Osteoblast (primary cell): ENCODE data around the gene HBS1L. TPM values are rescaled to one million over a fixed set of nuclear protein-coding genes. Genes with fewer than 3 reads are reported as not detected.

Experiments
- DNase-seq: peaks from one replicate; pipeline ENCODE4 v3.0.0; 2011; ENCODE audit warnings: low spot score, mixed read lengths; ENCODE audit not compliant: insufficient read length; ENCODE audit errors: missing footprints
- H2AFZ ChIP-seq: 2 replicates; pipeline ENCODE4 v1.6.0; 2011; ENCODE audit warnings: mild to moderate bottlenecking, low read length
- H3K27ac ChIP-seq: 2 replicates; pipeline ENCODE4 v1.5.1; 2011; ENCODE audit warnings: mild to moderate bottlenecking, low read depth, low read length, moderate library complexity
- H3K27me3 ChIP-seq: 2 replicates; pipeline ENCODE4 v1.6.0; 2012; ENCODE audit warnings: mild to moderate bottlenecking, control low read depth, inconsistent platforms, low read length, moderate library complexity; ENCODE audit not compliant: insufficient read depth
- H3K36me3 ChIP-seq: 2 replicates; pipeline ENCODE4 v1.5.1; 2011; ENCODE audit warnings: mild to moderate bottlenecking, low read length, control low read depth, moderate library complexity; ENCODE audit not compliant: insufficient read depth
- H3K4me1 ChIP-seq: 2 replicates; pipeline ENCODE4 v1.5.1; 2011; ENCODE audit warnings: mild to moderate bottlenecking, low read length, control low read depth, moderate library complexity; ENCODE audit not compliant: insufficient read depth
- H3K4me2 ChIP-seq: 2 replicates; pipeline ENCODE4 v1.6.0; 2011; ENCODE audit warnings: mild to moderate bottlenecking, low read length; ENCODE audit not compliant: insufficient read depth
- H3K4me3 ChIP-seq: fragments of 200-600 bp; sonication (generic); 3 replicates; pipeline ENCODE4 v1.5.1; 2012; ENCODE audit warnings: mild to moderate bottlenecking, low read length, inconsistent platforms; ENCODE audit not compliant: insufficient read depth
- H3K79me2 ChIP-seq: 2 replicates; pipeline ENCODE4 v1.6.0; 2012; ENCODE audit warnings: mild to moderate bottlenecking, low read length, control low read depth, inconsistent platforms; ENCODE audit not compliant: insufficient read depth
- H3K9me3 ChIP-seq: 2 replicates; pipeline ENCODE4 v1.5.1; 2011; ENCODE audit warnings: low read depth, low read length, control low read depth
- H4K20me1 ChIP-seq: 2 replicates; pipeline ENCODE4 v1.6.0; 2012; ENCODE audit warnings: mild to moderate bottlenecking, low read length, control low read depth; ENCODE audit not compliant: insufficient read depth
- total RNA-seq: library from RNA; depleted of rRNA; stranded (reverse); fragments of >200 nt; gene quantifications from 2 replicates; pipeline ENCODE4 v1.2.3, GENCODE V29; 2012
- TF ChIP-seq, protein P1 (sequence below): IDR thresholded peaks from 2 replicates; pipeline ENCODE4 v1.5.1; 2011; ENCODE audit warnings: mild to moderate bottlenecking, low read depth, low read length, moderate library complexity; ENCODE audit errors: extremely low read depth

Gene HBS1L
- total RNA-seq, 1 donor: 94.8 TPM

- H3K79me2 ChIP-seq: no peaks in the 10 kb centered on the region
- no peak overlapping the region for H2AFZ ChIP-seq
- no peaks in the 10 kb centered on the region for H3K36me3 ChIP-seq
- H4K20me1 ChIP-seq: no peaks in the 10 kb centered on the region
- TF ChIP-seq, protein P1, sequence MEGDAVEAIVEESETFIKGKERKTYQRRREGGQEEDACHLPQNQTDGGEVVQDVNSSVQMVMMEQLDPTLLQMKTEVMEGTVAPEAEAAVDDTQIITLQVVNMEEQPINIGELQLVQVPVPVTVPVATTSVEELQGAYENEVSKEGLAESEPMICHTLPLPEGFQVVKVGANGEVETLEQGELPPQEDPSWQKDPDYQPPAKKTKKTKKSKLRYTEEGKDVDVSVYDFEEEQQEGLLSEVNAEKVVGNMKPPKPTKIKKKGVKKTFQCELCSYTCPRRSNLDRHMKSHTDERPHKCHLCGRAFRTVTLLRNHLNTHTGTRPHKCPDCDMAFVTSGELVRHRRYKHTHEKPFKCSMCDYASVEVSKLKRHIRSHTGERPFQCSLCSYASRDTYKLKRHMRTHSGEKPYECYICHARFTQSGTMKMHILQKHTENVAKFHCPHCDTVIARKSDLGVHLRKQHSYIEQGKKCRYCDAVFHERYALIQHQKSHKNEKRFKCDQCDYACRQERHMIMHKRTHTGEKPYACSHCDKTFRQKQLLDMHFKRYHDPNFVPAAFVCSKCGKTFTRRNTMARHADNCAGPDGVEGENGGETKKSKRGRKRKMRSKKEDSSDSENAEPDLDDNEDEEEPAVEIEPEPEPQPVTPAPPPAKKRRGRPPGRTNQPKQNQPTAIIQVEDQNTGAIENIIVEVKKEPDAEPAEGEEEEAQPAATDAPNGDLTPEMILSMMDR: no peak
- H3K27ac ChIP-seq: no peak overlapping the region
- no peaks in the 10 kb centered on the region for H3K27me3 ChIP-seq
- H3K4me3 ChIP-seq: no peak overlapping the region
- H3K9me3 ChIP-seq: no peaks in the 10 kb centered on the region
- peaks cover 8% of the 10 kb centered on the region for H3K4me1 ChIP-seq
- no peak overlapping the region for H3K4me2 ChIP-seq
- no peak for DNase-seq
Observed at GRCh38 chr6:134928151-134928900, 126.3 kb downstream of the HBS1L start.

DNA sequence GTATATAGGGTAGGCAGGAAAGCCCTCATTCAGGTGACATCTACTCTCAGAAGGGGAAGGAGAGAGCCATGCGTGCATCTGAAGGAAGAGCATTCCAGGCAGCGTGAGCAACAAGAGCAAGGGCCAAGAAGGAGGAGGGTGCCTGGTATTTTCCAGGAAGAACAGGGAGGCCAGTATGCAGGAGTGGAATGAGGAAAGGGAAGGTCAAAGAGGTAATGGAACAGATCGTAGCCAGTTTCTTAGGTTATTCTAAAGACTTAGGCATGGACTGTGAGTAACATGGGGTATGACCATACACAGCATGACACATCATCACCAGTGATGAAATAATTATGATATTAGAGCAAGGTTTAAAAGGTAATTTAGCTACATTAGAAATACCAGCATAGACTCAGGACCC is 128.8 kb downstream of the HBS1L start:
- peak overlapping the region; percentile 59 for H3K27ac ChIP-seq
- DNase-seq: peak; percentile 79
- H3K4me3 ChIP-seq: no peak overlapping the region
- no peaks in the 10 kb centered on the region for H3K36me3 ChIP-seq
- H3K79me2 ChIP-seq: no peaks in the 10 kb centered on the region
- no peak overlapping the region for H3K4me2 ChIP-seq
- TF ChIP-seq, protein P1: no peak
- no peaks in the 10 kb centered on the region for H3K27me3 ChIP-seq
- H2AFZ ChIP-seq: no peak overlapping the region
- peaks cover 8% of the 10 kb centered on the region for H3K4me1 ChIP-seq
- H3K9me3 ChIP-seq: no peaks in the 10 kb centered on the region
- no peaks in the 10 kb centered on the region for H4K20me1 ChIP-seq

DNA sequence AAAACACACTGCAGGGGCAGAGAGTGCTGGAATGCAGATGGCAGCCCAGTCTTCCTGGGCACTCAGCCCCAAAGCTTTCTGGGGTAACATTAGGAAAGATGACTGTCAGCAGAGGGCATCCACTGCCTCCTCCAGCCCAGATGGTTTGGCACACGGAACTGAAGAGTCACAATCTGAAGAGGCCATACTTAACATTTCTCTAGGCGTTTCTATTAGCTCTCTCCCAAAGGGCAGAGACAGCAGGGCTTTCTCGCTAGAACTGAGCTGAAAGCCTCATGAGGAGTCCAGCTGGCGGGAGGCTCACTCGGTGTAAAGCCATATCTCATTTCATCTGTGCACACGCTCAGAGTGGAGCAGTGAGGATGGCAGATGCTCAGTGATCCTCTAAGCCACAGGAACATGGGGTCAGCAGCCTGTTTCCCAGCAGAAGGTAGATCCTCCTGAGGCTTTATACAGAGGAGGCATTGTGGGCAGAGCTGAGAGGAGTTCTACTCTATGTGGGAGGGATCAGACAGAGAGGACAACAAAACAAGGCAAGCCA is 132.8 kb downstream of the HBS1L start:
- Histone ChIP-seq H3K27ac (no peak overlapping the region), H3K9me3 (no peaks in the 10 kb centered on the region), H3K4me1 (peaks cover 8% of the 10 kb centered on the region), H3K27me3 (no peaks in the 10 kb centered on the region), H3K79me2 (no peaks in the 10 kb centered on the region), H2AFZ (no peak overlapping the region), H4K20me1 (no peaks in the 10 kb centered on the region), H3K4me2 (no peak overlapping the region), H3K4me3 (no peak overlapping the region), H3K36me3 (no peaks in the 10 kb centered on the region)
- DNase-seq: no peak
- TF ChIP-seq, protein P1: no peak

DNA sequence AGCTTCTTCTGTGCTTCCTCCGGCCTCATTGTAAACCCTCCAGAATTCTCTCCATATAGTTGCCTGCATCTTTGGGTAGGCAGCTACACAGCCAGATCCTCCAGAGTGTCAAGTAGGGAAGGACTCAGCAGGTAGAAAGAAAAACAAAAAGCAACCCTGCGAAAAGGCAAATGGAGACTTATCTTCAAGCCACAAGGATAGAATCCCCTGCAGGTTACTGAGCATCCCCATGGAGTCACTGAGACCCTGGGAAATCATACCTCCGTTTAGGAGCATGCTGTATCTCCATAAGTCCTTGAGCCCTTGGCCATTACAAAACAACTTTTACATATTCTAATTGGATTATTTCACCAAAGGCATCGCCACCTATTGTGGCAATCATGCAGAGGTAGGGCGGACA is 133.3 kb downstream of the HBS1L start:
- Histone ChIP-seq H3K4me2 (no peak overlapping the region), H3K4me1 (peaks cover 8% of the 10 kb centered on the region), H2AFZ (no peak overlapping the region), H3K36me3 (no peaks in the 10 kb centered on the region), H3K4me3 (no peak overlapping the region), H3K27ac (no peak overlapping the region), H3K79me2 (no peaks in the 10 kb centered on the region), H4K20me1 (no peaks in the 10 kb centered on the region), H3K27me3 (no peaks in the 10 kb centered on the region), H3K9me3 (no peaks in the 10 kb centered on the region)
- DNase-seq: no peak
- TF ChIP-seq, protein P1: no peak
